OCI-LY3 (cell line): ENCODE data around the gene MNAT1.
"Not testable (repeated sequence)": the region's sequence is repeated elsewhere in the genome, so short reads cannot be mapped to it uniquely, and the experiment has no call there.

Source experiments
- H2AFZ ChIP-seq: fragments of 200-600, 300-600 bp; shearing (Covaris generic); 2 replicates; pipeline ENCODE4 v1.6.0; 2014; ENCODE audit warnings: antibody characterized with exemption, low read depth, low read length
- H3K27ac ChIP-seq: fragments of 200-600, 300-600 bp; sonication (generic); 2 replicates; pipeline ENCODE4 v1.5.1; 2014; ENCODE audit warnings: mild to moderate bottlenecking, low read length, moderate library complexity, mixed read lengths
- H3K27me3 ChIP-seq: fragments of 200-600, 300-600 bp; sonication (generic); 2 replicates; pipeline ENCODE4 v1.6.1; 2014; ENCODE audit warnings: low read depth, low read length, mixed read lengths
- H3K36me3 ChIP-seq: fragments of 200-600, 300-600 bp; sonication (generic); replicated peaks from 2 replicates; pipeline ENCODE3; 2014; ENCODE audit warnings: low read depth, low read length, mixed read lengths
- H3K4me1 ChIP-seq: fragments of 300-600, 200-600 bp; sonication (generic); 2 replicates; pipeline ENCODE4 v1.6.1; 2014; ENCODE audit warnings: low read length, mixed read lengths
- H3K4me2 ChIP-seq: fragments of 200-600, 300-600 bp; sonication (generic); 2 replicates; pipeline ENCODE4 v1.6.1; 2014; ENCODE audit warnings: low read length, mixed read lengths
- H3K4me3 ChIP-seq: fragments of 300-600, 200-600 bp; sonication (generic); 2 replicates; pipeline ENCODE4 v1.5.1; 2014; ENCODE audit warnings: antibody characterized with exemption, mild to moderate bottlenecking, low read length, moderate library complexity
- H3K79me2 ChIP-seq: fragments of 300-600, 200-600 bp; shearing (Covaris generic); 2 replicates; pipeline ENCODE4 v1.6.1; 2014; ENCODE audit warnings: mild to moderate bottlenecking, low read length, mixed read lengths
- H3K9ac ChIP-seq: fragments of 300-600, 200-600 bp; shearing (Covaris generic); 2 replicates; pipeline ENCODE4 v1.6.0; 2014; ENCODE audit warnings: mild to moderate bottlenecking, low read length, moderate library complexity
- H3K9me3 ChIP-seq: fragments of 200-600, 300-600 bp; shearing (Covaris generic); 2 replicates; pipeline ENCODE4 v1.6.1; 2014; ENCODE audit warnings: low read length, mixed read lengths; ENCODE audit not compliant: insufficient read depth
- H4K20me1 ChIP-seq: fragments of 200-600, 300-600 bp; sonication (generic); 2 replicates; pipeline ENCODE4 v1.6.1; 2016; ENCODE audit warnings: low read length, mixed read lengths; ENCODE audit not compliant: insufficient read depth
- EZH2phosphoT487 ChIP-seq: fragments of 200-600 bp; shearing (Covaris generic); IDR thresholded peaks from 2 replicates; pipeline ENCODE4 v1.6.1; 2018; ENCODE audit warnings: antibody characterized with exemption, mixed run types, low read depth
- TF ChIP-seq, protein P1 (sequence below): fragments of 200-600, 300-600 bp; sonication (generic); IDR thresholded peaks from 2 replicates; pipeline ENCODE4 v1.5.1; 2014; ENCODE audit warnings: antibody characterized with exemption, low read length, low read depth

MNAT1 gene

GRCh38 chr14:60884134-60884533 lies 149.6 kb downstream of the MNAT1 start:
- TF ChIP-seq EZH2phosphoT487 = no peak
- TF ChIP-seq, protein P1, sequence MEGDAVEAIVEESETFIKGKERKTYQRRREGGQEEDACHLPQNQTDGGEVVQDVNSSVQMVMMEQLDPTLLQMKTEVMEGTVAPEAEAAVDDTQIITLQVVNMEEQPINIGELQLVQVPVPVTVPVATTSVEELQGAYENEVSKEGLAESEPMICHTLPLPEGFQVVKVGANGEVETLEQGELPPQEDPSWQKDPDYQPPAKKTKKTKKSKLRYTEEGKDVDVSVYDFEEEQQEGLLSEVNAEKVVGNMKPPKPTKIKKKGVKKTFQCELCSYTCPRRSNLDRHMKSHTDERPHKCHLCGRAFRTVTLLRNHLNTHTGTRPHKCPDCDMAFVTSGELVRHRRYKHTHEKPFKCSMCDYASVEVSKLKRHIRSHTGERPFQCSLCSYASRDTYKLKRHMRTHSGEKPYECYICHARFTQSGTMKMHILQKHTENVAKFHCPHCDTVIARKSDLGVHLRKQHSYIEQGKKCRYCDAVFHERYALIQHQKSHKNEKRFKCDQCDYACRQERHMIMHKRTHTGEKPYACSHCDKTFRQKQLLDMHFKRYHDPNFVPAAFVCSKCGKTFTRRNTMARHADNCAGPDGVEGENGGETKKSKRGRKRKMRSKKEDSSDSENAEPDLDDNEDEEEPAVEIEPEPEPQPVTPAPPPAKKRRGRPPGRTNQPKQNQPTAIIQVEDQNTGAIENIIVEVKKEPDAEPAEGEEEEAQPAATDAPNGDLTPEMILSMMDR = no peak
- H3K4me3 ChIP-seq = no peak overlapping the region
- no peak overlapping the region for H3K9ac ChIP-seq
- no peaks in the 10 kb centered on the region for H3K79me2 ChIP-seq
- no peaks in the 10 kb centered on the region for H4K20me1 ChIP-seq
- no peaks in the 10 kb centered on the region for H3K4me1 ChIP-seq
- H3K27me3 ChIP-seq = no peaks in the 10 kb centered on the region
- no peak overlapping the region for H3K4me2 ChIP-seq
- no peaks in the 10 kb centered on the region for H3K9me3 ChIP-seq
- no peak overlapping the region for H3K27ac ChIP-seq
- H3K36me3 ChIP-seq = peaks cover 13% of the 10 kb centered on the region
- no peak overlapping the region for H2AFZ ChIP-seq

- H3K79me2 ChIP-seq, H3K9ac ChIP-seq, H3K4me3 ChIP-seq: not testable (repeated sequence)
These were observed 156.1 kb downstream of the MNAT1 start for GRCh38 chr14:60890636-60891035.

DNA sequence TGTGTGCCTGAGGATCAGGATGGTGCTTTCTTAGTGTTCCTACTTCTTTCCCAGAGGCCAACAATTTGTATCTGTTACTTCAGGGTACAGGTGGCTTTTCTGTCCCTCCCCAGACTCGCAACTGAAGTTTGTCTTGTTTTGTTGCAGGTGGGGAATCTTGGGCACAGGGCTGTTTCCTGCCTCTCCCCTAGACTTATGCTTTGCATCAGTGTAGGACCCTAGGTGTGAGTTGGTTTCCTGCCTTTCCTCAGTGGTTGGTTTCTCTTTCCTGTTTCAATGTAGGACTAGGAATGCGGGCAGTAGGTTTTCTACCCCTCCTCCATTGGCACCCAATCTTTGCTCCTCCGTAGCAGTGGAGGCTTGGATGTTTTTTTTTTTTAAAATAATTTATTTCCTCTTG lies 159.3 kb downstream of the MNAT1 start:
- no peak overlapping the region for H3K4me2 ChIP-seq

More at GRCh38 chr14:60890636-60891035, 156.1 kb downstream of the MNAT1 start:
- not testable (repeated sequence) for H3K4me1 ChIP-seq, H3K27ac ChIP-seq, H3K4me2 ChIP-seq, H2AFZ ChIP-seq, H4K20me1 ChIP-seq, H3K36me3 ChIP-seq, H3K9me3 ChIP-seq, H3K27me3 ChIP-seq

GRCh38 chr14:60904381-60904780 lies 169.8 kb downstream of the MNAT1 start:
- no peaks in the 10 kb centered on the region for H3K27me3 ChIP-seq
- peaks cover 4% of the 10 kb centered on the region; the same call in 1 of the 2 replicates for H3K4me1 ChIP-seq
- TF ChIP-seq EZH2phosphoT487 = no peak
- TF ChIP-seq, protein P1 = no peak
- no peaks in the 10 kb centered on the region for H3K36me3 ChIP-seq
- no peak overlapping the region for H3K27ac ChIP-seq
- H3K9me3 ChIP-seq = no peaks in the 10 kb centered on the region
- H2AFZ ChIP-seq = no peak overlapping the region
- no peaks in the 10 kb centered on the region for H3K79me2 ChIP-seq
- no peak overlapping the region for H3K9ac ChIP-seq
- H4K20me1 ChIP-seq = peaks cover 4% of the 10 kb centered on the region; the same call in 1 of the 2 replicates
- no peak overlapping the region for H3K4me2 ChIP-seq
- H3K4me3 ChIP-seq = no peak overlapping the region

More for the DNA sequence above, 159.3 kb downstream of the MNAT1 start:
- Histone ChIP-seq H3K9me3 (no peaks in the 10 kb centered on the region), H3K4me1 (no peaks in the 10 kb centered on the region), H3K4me3 (no peak overlapping the region), H3K9ac (no peak overlapping the region), H4K20me1 (no peaks in the 10 kb centered on the region), H3K27me3 (no peaks in the 10 kb centered on the region), H2AFZ (no peak overlapping the region), H3K36me3 (no peaks in the 10 kb centered on the region), H3K27ac (no peak overlapping the region), H3K79me2 (no peaks in the 10 kb centered on the region)
- TF ChIP-seq, protein P1 = no peak
- TF ChIP-seq EZH2phosphoT487 = no peak

GRCh38 chr14:60905923-60906322 lies 171.4 kb downstream of the MNAT1 start:
- H3K4me1 ChIP-seq = no peaks in the 10 kb centered on the region
- H3K27ac ChIP-seq = no peak overlapping the region
- peaks cover 4% of the 10 kb centered on the region; the same call in 1 of the 2 replicates for H4K20me1 ChIP-seq
- H3K27me3 ChIP-seq = no peaks in the 10 kb centered on the region
- no peak overlapping the region for H3K4me3 ChIP-seq
- no peaks in the 10 kb centered on the region for H3K79me2 ChIP-seq
- no peak for TF ChIP-seq EZH2phosphoT487
- TF ChIP-seq, protein P1 = no peak
- H3K9ac ChIP-seq = no peak overlapping the region
- no peak overlapping the region for H3K4me2 ChIP-seq
- H2AFZ ChIP-seq = no peak overlapping the region
- no peaks in the 10 kb centered on the region for H3K36me3 ChIP-seq
- no peaks in the 10 kb centered on the region for H3K9me3 ChIP-seq
